HG03571 (cell line): ENCODE measurements around the gene MYL1.

Experiments
- ATAC-seq: cut with Tn5 transposase; IDR thresholded peaks from one replicate; pipeline ENCODE4 v1.9.1; 2021; ENCODE audit not compliant: unreplicated experiment

Gene MYL1

GRCh38 chr2:210268281-210268680 is 46.7 kb downstream of the MYL1 start:
- ATAC-seq = no peak

- no peak for ATAC-seq
Measured at GRCh38 chr2:210267698-210268097, 47.3 kb downstream of the MYL1 start.

- ATAC-seq = no peak
Measured at GRCh38 chr2:210264282-210264681, 50.7 kb downstream of the MYL1 start.

GRCh38 chr2:210263841-210264240 is 51.1 kb downstream of the MYL1 start:
- no peak for ATAC-seq

GRCh38 chr2:210262036-210262435 is 52.9 kb downstream of the MYL1 start:
- ATAC-seq = no peak

GRCh38 chr2:210259687-210260086 is 55.3 kb downstream of the MYL1 start:
- ATAC-seq = no peak

- no peak for ATAC-seq
Measured at GRCh38 chr2:210252699-210253606, 62.0 kb downstream of the MYL1 start.

- no peak for ATAC-seq
Measured at GRCh38 chr2:210250622-210251021, 64.4 kb downstream of the MYL1 start.
